Sigmoid colon (tissue), 4 donors: ENCODE results near the gene RASD1.

ENCODE experiments used
- POLR2A ChIP-seq, 2 donors: fragments of 450-650 bp; IDR thresholded peaks; one replicate each; pipeline ENCODE4 v1.6.1; 2016; ENCODE audit warnings: antibody characterized with exemption in 2 of 2, mild to moderate bottlenecking in 2 of 2, moderate library complexity in 2 of 2
- POLR2AphosphoS5 ChIP-seq, 4 donors: sonication (generic); formaldehyde crosslinking; IDR thresholded peaks; one replicate each; pipeline ENCODE4 v1.6.1; 2017; ENCODE audit warnings: antibody characterized with exemption in 4 of 4
- TF ChIP-seq, protein P1 (sequence below), 4 experiments: fragments of 450-650 bp in 3 of 4; fragments of 200-600 bp in 1 of 4; IDR thresholded peaks; one replicate each; pipeline ENCODE4 v1.5.1; 2016 to 2019; ENCODE audit warnings: antibody characterized with exemption in 4 of 4, mild to moderate bottlenecking in 3 of 4, moderate library complexity in 2 of 4

- TF ChIP-seq, protein P1, sequence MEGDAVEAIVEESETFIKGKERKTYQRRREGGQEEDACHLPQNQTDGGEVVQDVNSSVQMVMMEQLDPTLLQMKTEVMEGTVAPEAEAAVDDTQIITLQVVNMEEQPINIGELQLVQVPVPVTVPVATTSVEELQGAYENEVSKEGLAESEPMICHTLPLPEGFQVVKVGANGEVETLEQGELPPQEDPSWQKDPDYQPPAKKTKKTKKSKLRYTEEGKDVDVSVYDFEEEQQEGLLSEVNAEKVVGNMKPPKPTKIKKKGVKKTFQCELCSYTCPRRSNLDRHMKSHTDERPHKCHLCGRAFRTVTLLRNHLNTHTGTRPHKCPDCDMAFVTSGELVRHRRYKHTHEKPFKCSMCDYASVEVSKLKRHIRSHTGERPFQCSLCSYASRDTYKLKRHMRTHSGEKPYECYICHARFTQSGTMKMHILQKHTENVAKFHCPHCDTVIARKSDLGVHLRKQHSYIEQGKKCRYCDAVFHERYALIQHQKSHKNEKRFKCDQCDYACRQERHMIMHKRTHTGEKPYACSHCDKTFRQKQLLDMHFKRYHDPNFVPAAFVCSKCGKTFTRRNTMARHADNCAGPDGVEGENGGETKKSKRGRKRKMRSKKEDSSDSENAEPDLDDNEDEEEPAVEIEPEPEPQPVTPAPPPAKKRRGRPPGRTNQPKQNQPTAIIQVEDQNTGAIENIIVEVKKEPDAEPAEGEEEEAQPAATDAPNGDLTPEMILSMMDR (IDR thresholded peaks at IDR 0.05), result no peak
- TF ChIP-seq POLR2AphosphoS5 (IDR thresholded peaks at IDR 0.05) (no peak), POLR2A (IDR thresholded peaks at IDR 0.05) (no peak)
Observed at GRCh38 chr17:17462048-17462824, 34.0 kb downstream of the RASD1 start.
